PC-9 (cell line): ENCODE measurements around the gene BEX5. TPM values are rescaled to one million over a fixed set of nuclear protein-coding genes. Genes with fewer than 3 reads are reported as not detected.

ENCODE experiments used
- BruUV-seq: library from RNA; stranded (reverse); fragments of 400-500 nt; replicated peaks from 2 replicates; lab custom pipeline; 2021; lab: Mats Ljungman, UMichigan
- CTCF ChIA-PET: fragments of 300-600 bp; sonication (Branson Sonifier 250); formaldehyde crosslinking; loops from one replicate; lab custom pipeline; 2022; ENCODE audit warnings: antibody characterized with exemption; lab: Charles Lee
- POLR2A ChIA-PET: fragments of 300-600 bp; sonication (Branson Sonifier 250); formaldehyde crosslinking; loops from one replicate; lab custom pipeline; 2022; ENCODE audit warnings: antibody characterized with exemption; ENCODE audit not compliant: unreplicated experiment; lab: Charles Lee
- DNase-seq, 2 experiments: peaks; one replicate each; pipeline versions ENCODE4 v3.0.0 to v3.0.0-alpha.2; 2015 to 2022; ENCODE audit warnings: mixed read lengths in 1 of 2
- H2AFZ ChIP-seq: fragments of 200-600 bp; sonication (generic); 2 replicates; pipeline ENCODE4 v1.8.1; 2017; ENCODE audit warnings: antibody characterized with exemption
- H3F3A ChIP-seq: fragments of 200-600 bp; sonication (generic); 2 replicates; pipeline ENCODE4 v1.8.1; 2017; ENCODE audit warnings: antibody characterized with exemption, mild to moderate bottlenecking, low read depth; ENCODE audit not compliant: insufficient read depth
- H3K27ac ChIP-seq: fragments of 200-600 bp; sonication (generic); 2 replicates; pipeline ENCODE4 v1.6.1; 2016; ENCODE audit warnings: mixed run types
- H3K27me3 ChIP-seq: fragments of 200-600 bp; sonication (generic); 2 replicates; pipeline ENCODE4 v1.6.1; 2016; ENCODE audit warnings: low read depth, mixed run types; ENCODE audit not compliant: insufficient read depth
- H3K36me3 ChIP-seq: fragments of 200-600 bp; sonication (generic); 2 replicates; pipeline ENCODE4 v1.6.1; 2016; ENCODE audit warnings: low read depth, mixed run types
- H3K4me1 ChIP-seq: fragments of 200-600 bp; sonication (generic); replicated peaks from 2 replicates; pipeline ENCODE4 v1.6.1; 2016; ENCODE audit warnings: mixed run types; ENCODE audit not compliant: insufficient read depth
- H3K4me2 ChIP-seq: fragments of 200-600 bp; sonication (generic); 2 replicates; pipeline ENCODE4 v1.6.1; 2017; ENCODE audit warnings: mixed run types
- H3K4me3 ChIP-seq: fragments of 200-600 bp; sonication (generic); 2 replicates; pipeline ENCODE4 v1.6.1; 2016; ENCODE audit warnings: mixed run types
- H3K79me2 ChIP-seq: fragments of 200-600 bp; sonication (generic); 2 replicates; pipeline ENCODE4 v1.6.1; 2017; ENCODE audit warnings: low read depth, mixed run types
- H3K9me2 ChIP-seq: fragments of 200-600 bp; sonication (generic); 2 replicates; pipeline ENCODE4 v1.8.1; 2017; ENCODE audit warnings: mild to moderate bottlenecking; ENCODE audit not compliant: insufficient read depth
- H3K9me3 ChIP-seq: fragments of 200-600 bp; sonication (generic); 2 replicates; pipeline ENCODE4 v1.8.1; 2016; ENCODE audit warnings: low read depth; ENCODE audit not compliant: insufficient read depth
- H4K20me1 ChIP-seq: fragments of 200-600 bp; sonication (generic); 2 replicates; pipeline ENCODE4 v1.8.1; 2017; ENCODE audit not compliant: insufficient read depth
- CTCF ChIP-seq: fragments of 200-600 bp; sonication (generic); conservative IDR thresholded peaks from 2 replicates; pipeline ENCODE4 v1.6.1; 2017; ENCODE audit warnings: mixed run types, antibody characterized with exemption, mild to moderate bottlenecking, moderate library complexity
- EZH2 ChIP-seq: fragments of 200-600 bp; sonication (generic); IDR thresholded peaks from 2 replicates; pipeline ENCODE4 v1.8.0; 2017; ENCODE audit warnings: antibody characterized with exemption, low read depth
- intact Hi-C: fragments of 100-400 bp; cut with micrococcal nuclease; formaldehyde crosslinking; loops from one replicate; pipeline ENCODE4 v1.10.0; 2022; ENCODE audit not compliant: unreplicated experiment
- total RNA-seq: library from RNA; stranded (reverse); gene quantifications from 2 replicates; pipeline ENCODE4 v1.2.3, GENCODE V29; 2021

Gene BEX5
- total RNA-seq, 1 experiment from 2014 or later: not detected

GRCh38 chrX:102115748-102116147 is 40.0 kb downstream of the BEX5 start:
- intact Hi-C loops: no loop called here
- Histone ChIP-seq H3K9me2 (no peaks in the 10 kb centered on the region), H3K79me2 (no peaks in the 10 kb centered on the region), H4K20me1 (no peaks in the 10 kb centered on the region), H3K27ac (no peak overlapping the region), H3K4me2 (no peak overlapping the region), H3K27me3 (no peaks in the 10 kb centered on the region), H3K9me3 (no peaks in the 10 kb centered on the region), H3K4me1 (no peaks in the 10 kb centered on the region), H3K4me3 (no peak overlapping the region), H2AFZ (no peak overlapping the region), H3K36me3 (no peaks in the 10 kb centered on the region), H3F3A (no peaks in the 10 kb centered on the region)
- TF ChIP-seq CTCF: no peak
- TF ChIP-seq EZH2: no peak
- ChIA-PET CTCF (no interaction called here), POLR2A (no interaction called here)
- BruUV-seq: no TSS peak
- no peak for DNase-seq

- Histone ChIP-seq H3K36me3 (no peaks in the 10 kb centered on the region), H3K4me2 (no peak overlapping the region), H3K27ac (no peak overlapping the region), H3K27me3 (no peaks in the 10 kb centered on the region), H3K79me2 (no peaks in the 10 kb centered on the region), H3K9me2 (no peaks in the 10 kb centered on the region), H4K20me1 (no peaks in the 10 kb centered on the region), H3F3A (no peaks in the 10 kb centered on the region), H2AFZ (no peak overlapping the region), H3K4me3 (no peak overlapping the region), H3K4me1 (no peaks in the 10 kb centered on the region), H3K9me3 (no peaks in the 10 kb centered on the region)
- POLR2A ChIA-PET: no interaction called here
- BruUV-seq: no TSS peak
- intact Hi-C loops: no loop called here
- no peak for DNase-seq
- CTCF ChIA-PET: no interaction called here
- TF ChIP-seq CTCF (no peak), EZH2 (no peak)
Observed at GRCh38 chrX:102113367-102113766, 42.4 kb downstream of the BEX5 start.

Other genes starting within 250 kb of the BEX5 start
- gene ZMAT1, start 223.9 kb downstream of the BEX5 start, total RNA-seq: not detected in 2 replicates
- gene TCEAL2, start 30.3 kb downstream of the BEX5 start, total RNA-seq: not detected in 2 replicates
- not detected in 2 replicates for gene TCEAL6, start 13.5 kb downstream of the BEX5 start, total RNA-seq
- not detected in 2 replicates for gene TCP11X1, start 59.3 kb upstream of the BEX5 start, total RNA-seq
- not detected in 2 replicates for gene NXF2, start 91.2 kb upstream of the BEX5 start, total RNA-seq